Occipital lobe (tissue), 2 donors: ENCODE measurements around the gene NPHP3. TPM values are rescaled to one million over a fixed set of nuclear protein-coding genes. Genes with fewer than 3 reads are reported as not detected.
"Not testable (repeated sequence)": the region's sequence is repeated elsewhere in the genome, so short reads cannot be mapped to it uniquely, and the experiment has no call there.

Source experiments
- DNase-seq: peaks from one replicate; lab custom pipeline; 2025; lab: John Stamatoyannopoulos, UW
- total RNA-seq: library from RNA; depleted of rRNA; stranded (reverse); fragments of >200 nt; gene quantifications from one replicate; pipeline ENCODE4 v1.2.3, GENCODE V29; 2014

Gene NPHP3
- 20.1 TPM for total RNA-seq

- peak; percentile 98 for DNase-seq
Measured at GRCh38 chr3:132722165-132723023, at the start of gene NPHP3. NPHP3 (minus strand) TSS chr3:132722409; CDS start chr3:132722355, 54 bp downstream.

- no peak for DNase-seq
Measured at GRCh38 chr3:132758740-132759139, 36.5 kb upstream of the NPHP3 start.

- DNase-seq = no peak
Measured at GRCh38 chr3:132756108-132756650, 34.0 kb upstream of the NPHP3 start.

GRCh38 chr3:132753946-132754345 lies 31.7 kb upstream of the NPHP3 start:
- DNase-seq = no peak

- DNase-seq = no peak
Measured at GRCh38 chr3:132749786-132750185, 27.6 kb upstream of the NPHP3 start.

- DNase-seq = not testable (repeated sequence)
Measured at GRCh38 chr3:132746720-132747119, 24.5 kb upstream of the NPHP3 start.

GRCh38 chr3:132738314-132738713 lies 16.1 kb upstream of the NPHP3 start:
- DNase-seq = no peak

GRCh38 chr3:132735589-132735988 lies 13.4 kb upstream of the NPHP3 start:
- no peak for DNase-seq

GRCh38 chr3:132730891-132731580 lies 8.8 kb upstream of the NPHP3 start:
- DNase-seq = peak; percentile 19

GRCh38 chr3:132726341-132726823 lies 4.2 kb upstream of the NPHP3 start:
- no peak for DNase-seq

- DNase-seq = no peak
Measured at GRCh38 chr3:132723024-132723950, 1.1 kb upstream of the NPHP3 start.

- peak; percentile 68 for DNase-seq
Measured at GRCh38 chr3:132721479-132722164, 587 bp downstream of the NPHP3 start.

GRCh38 chr3:132720228-132720627 lies 2.0 kb downstream of the NPHP3 start:
- DNase-seq = no peak

- DNase-seq = no peak
Measured at GRCh38 chr3:132716372-132716771, 5.8 kb downstream of the NPHP3 start.

- DNase-seq = no peak
Measured at GRCh38 chr3:132713977-132714727, 8.1 kb downstream of the NPHP3 start.

GRCh38 chr3:132710311-132710710 lies 11.9 kb downstream of the NPHP3 start:
- DNase-seq = no peak

GRCh38 chr3:132709761-132710160 lies 12.4 kb downstream of the NPHP3 start:
- DNase-seq = no peak

- no peak for DNase-seq
Measured at GRCh38 chr3:132703733-132704132, 18.5 kb downstream of the NPHP3 start.

- no peak for DNase-seq
Measured at GRCh38 chr3:132695422-132695821, 26.8 kb downstream of the NPHP3 start.

- no peak for DNase-seq
Measured at GRCh38 chr3:132694991-132695390, 27.2 kb downstream of the NPHP3 start.
